ENCODE results near the gene CLDN10.

Gene CLDN10

DNA sequence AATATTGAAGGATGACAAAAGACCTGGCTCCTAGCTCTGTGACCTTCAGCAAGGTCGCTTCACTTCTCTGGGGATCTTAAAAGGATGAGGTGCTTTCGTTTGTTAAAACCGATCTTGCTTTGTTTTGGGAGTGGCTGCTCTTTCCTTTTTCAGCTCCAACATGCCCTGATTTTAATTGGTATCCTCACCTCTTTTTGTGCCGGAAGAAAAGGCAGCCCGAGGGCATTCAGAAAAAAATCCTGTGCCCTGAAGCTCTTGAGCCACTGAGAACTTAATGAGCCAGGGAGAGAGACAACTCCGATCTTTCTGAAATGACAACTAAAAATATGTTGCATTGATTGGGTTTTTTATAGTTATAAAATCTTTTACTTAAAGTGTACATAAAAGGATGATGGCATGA lies 19.4 kb downstream of the CLDN10 start:
- Histone ChIP-seq H2AFZ (ENCODE audit: low read length) (no peak overlapping the region), H3K27me3 (ENCODE audit: control insufficient read depth in 3 of 3, insufficient read depth in 3 of 3, low read depth in 1 of 3, low read length in 3 of 3) (no peaks in the 10 kb centered on the region), H4K91ac (ENCODE audit: low read depth, low read length, poor library complexity) (no peak overlapping the region), H3K4ac (ENCODE audit: low read length) (no peak overlapping the region), H3K27ac (replicated peaks; ENCODE audit: low read length) (no peak overlapping the region), H3K18ac (ENCODE audit: low read length) (no peak overlapping the region), H2BK5ac (ENCODE audit: low read length) (no peak overlapping the region), H2AK5ac (ENCODE audit: low read depth, low read length) (no peak overlapping the region), H3K14ac (ENCODE audit: low read length) (no peak overlapping the region), H4K8ac (ENCODE audit: low read depth, low read length) (no peak overlapping the region), H2BK15ac (ENCODE audit: low read length) (no peak overlapping the region), H3K79me1 (ENCODE audit: low read depth, low read length) (no peaks in the 10 kb centered on the region), H2BK12ac (ENCODE audit: low read length) (no peak overlapping the region), H2BK120ac (ENCODE audit: low read depth, low read length) (no peak overlapping the region), H3K4me3 (ENCODE audit: low read length in 2 of 2) (no peak overlapping the region), H3K36me3 (replicated peaks in 1 of 2; ENCODE audit: control insufficient read depth in 2 of 2, insufficient read depth in 2 of 2, low read length in 2 of 2) (peaks cover 0 to 18% of the 10 kb centered on the region in 2 donors), H3K9ac (ENCODE audit: low read depth, low read length, poor library complexity) (no peak overlapping the region), H3K4me1 (ENCODE audit: control insufficient read depth in 2 of 2, insufficient read depth in 1 of 2, low read depth in 1 of 2, low read length in 2 of 2) (peaks cover 0 to 10% of the 10 kb centered on the region in 2 donors), H3K9me3 (replicated peaks in 1 of 2; ENCODE audit: control insufficient read depth in 2 of 2, insufficient read depth in 1 of 2, low read depth in 1 of 2, low read length in 2 of 2) (no peaks in the 10 kb centered on the region), H3K4me2 (ENCODE audit: insufficient read depth, low read length, poor library complexity, severe bottlenecking) (no peak overlapping the region), H3K23ac (ENCODE audit: low read depth, low read length, poor library complexity) (no peak overlapping the region)
- no peak for DNase-seq (ENCODE audit: low spot score)
- WGBS, 2 donors (ENCODE audit: extremely low coverage in 2 of 2, insufficient read length in 2 of 2, insufficient replicate concordance in 1 of 2) = no CpG with 5 or more reads among the region's 6 CpGs

DNA sequence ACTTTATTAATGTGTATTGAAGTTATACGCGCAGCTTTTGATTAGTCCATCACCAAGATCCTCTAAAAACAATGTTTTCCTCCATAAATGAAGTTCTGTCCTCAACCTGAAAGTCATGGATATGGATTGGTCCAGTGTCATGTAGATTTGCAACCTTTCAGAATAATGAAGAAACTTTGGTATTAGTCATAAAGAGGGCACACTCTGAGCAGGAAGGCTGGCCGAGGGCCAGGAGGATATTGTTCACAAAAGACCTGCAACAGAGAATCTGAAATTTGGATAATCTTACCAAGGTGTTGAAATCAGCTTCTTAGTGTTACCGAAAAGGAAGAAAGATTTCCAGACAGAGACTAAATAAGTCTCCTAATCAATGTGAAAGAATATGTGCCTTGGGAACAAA lies 20.7 kb downstream of the CLDN10 start:
- Histone ChIP-seq H3K4me1 (ENCODE audit: control insufficient read depth in 2 of 2, insufficient read depth in 1 of 2, low read depth in 1 of 2, low read length in 2 of 2) (peaks cover 0 to 10% of the 10 kb centered on the region in 2 donors), H3K27ac (replicated peaks; ENCODE audit: low read length) (no peak overlapping the region), H2BK5ac (ENCODE audit: low read length) (no peak overlapping the region), H3K36me3 (replicated peaks in 1 of 2; ENCODE audit: control insufficient read depth in 2 of 2, insufficient read depth in 2 of 2, low read length in 2 of 2) (peaks cover 0 to 30% of the 10 kb centered on the region in 2 donors), H3K23ac (ENCODE audit: low read depth, low read length, poor library complexity) (no peak overlapping the region), H3K27me3 (ENCODE audit: control insufficient read depth in 3 of 3, insufficient read depth in 3 of 3, low read depth in 1 of 3, low read length in 3 of 3) (no peaks in the 10 kb centered on the region), H2BK15ac (ENCODE audit: low read length) (no peak overlapping the region), H3K9ac (ENCODE audit: low read depth, low read length, poor library complexity) (no peak overlapping the region), H4K91ac (ENCODE audit: low read depth, low read length, poor library complexity) (no peak overlapping the region), H3K9me3 (replicated peaks in 1 of 2; ENCODE audit: control insufficient read depth in 2 of 2, insufficient read depth in 1 of 2, low read depth in 1 of 2, low read length in 2 of 2) (no peaks in the 10 kb centered on the region), H3K4me3 (ENCODE audit: low read length in 2 of 2) (no peak overlapping the region), H2BK120ac (ENCODE audit: low read depth, low read length) (no peak overlapping the region), H2AK5ac (ENCODE audit: low read depth, low read length) (no peak overlapping the region), H3K4ac (ENCODE audit: low read length) (no peak overlapping the region), H2AFZ (ENCODE audit: low read length) (no peak overlapping the region), H2BK12ac (ENCODE audit: low read length) (no peak overlapping the region), H3K18ac (ENCODE audit: low read length) (no peak overlapping the region), H4K8ac (ENCODE audit: low read depth, low read length) (no peak overlapping the region), H3K4me2 (ENCODE audit: insufficient read depth, low read length, poor library complexity, severe bottlenecking) (no peak overlapping the region), H3K14ac (ENCODE audit: low read length) (no peak overlapping the region), H3K79me1 (ENCODE audit: low read depth, low read length) (no peaks in the 10 kb centered on the region)
- no CpG with 5 or more reads among the region's 4 CpGs for WGBS, 2 donors (ENCODE audit: extremely low coverage in 2 of 2, insufficient read length in 2 of 2, insufficient replicate concordance in 1 of 2)
- no peak for DNase-seq (ENCODE audit: low spot score)

DNA sequence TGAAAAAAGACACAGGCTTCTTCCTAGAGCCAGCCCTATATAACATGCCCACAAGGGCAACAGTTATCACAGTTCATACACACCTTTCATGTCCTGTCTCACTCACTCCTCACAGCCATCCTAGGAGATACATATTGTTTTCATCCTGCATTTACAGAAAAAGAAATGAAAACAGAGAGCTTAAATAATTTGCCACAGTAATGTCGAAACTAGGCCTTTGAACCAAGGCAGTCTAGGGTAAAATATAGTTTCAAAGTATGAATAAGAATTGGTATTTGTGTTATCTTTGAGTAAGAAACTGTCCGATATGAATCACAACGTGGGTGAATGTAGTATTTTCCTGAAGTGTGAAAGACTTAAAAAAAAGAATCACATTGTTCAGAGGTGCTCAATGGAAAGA lies 26.8 kb downstream of the CLDN10 start:
- Histone ChIP-seq H2BK15ac (ENCODE audit: low read length) (no peak overlapping the region), H3K4ac (ENCODE audit: low read length) (no peak overlapping the region), H3K14ac (ENCODE audit: low read length) (no peak overlapping the region), H3K79me1 (ENCODE audit: low read depth, low read length) (no peaks in the 10 kb centered on the region), H4K91ac (ENCODE audit: low read depth, low read length, poor library complexity) (no peak overlapping the region), H2AK5ac (ENCODE audit: low read depth, low read length) (no peak overlapping the region), H3K4me2 (ENCODE audit: insufficient read depth, low read length, poor library complexity, severe bottlenecking) (no peak overlapping the region), H3K4me1 (ENCODE audit: control insufficient read depth in 2 of 2, insufficient read depth in 1 of 2, low read depth in 1 of 2, low read length in 2 of 2) (no peaks in the 10 kb centered on the region), H3K18ac (ENCODE audit: low read length) (no peak overlapping the region), H2AFZ (ENCODE audit: low read length) (no peak overlapping the region), H3K27me3 (ENCODE audit: control insufficient read depth in 3 of 3, insufficient read depth in 3 of 3, low read depth in 1 of 3, low read length in 3 of 3) (no peaks in the 10 kb centered on the region), H3K9me3 (replicated peaks in 1 of 2; ENCODE audit: control insufficient read depth in 2 of 2, insufficient read depth in 1 of 2, low read depth in 1 of 2, low read length in 2 of 2) (no peaks in the 10 kb centered on the region), H3K27ac (replicated peaks; ENCODE audit: low read length) (no peak overlapping the region), H4K8ac (ENCODE audit: low read depth, low read length) (no peak overlapping the region), H2BK12ac (ENCODE audit: low read length) (no peak overlapping the region), H3K9ac (ENCODE audit: low read depth, low read length, poor library complexity) (no peak overlapping the region), H2BK120ac (ENCODE audit: low read depth, low read length) (no peak overlapping the region), H3K4me3 (ENCODE audit: low read length in 2 of 2) (no peak overlapping the region), H3K23ac (ENCODE audit: low read depth, low read length, poor library complexity) (no peak overlapping the region), H3K36me3 (replicated peaks in 1 of 2; ENCODE audit: control insufficient read depth in 2 of 2, insufficient read depth in 2 of 2, low read length in 2 of 2) (peaks cover 12 to 88% of the 10 kb centered on the region in 2 donors), H2BK5ac (ENCODE audit: low read length) (no peak overlapping the region)
- no peak for DNase-seq (ENCODE audit: low spot score)
- no CpG with 5 or more reads among the region's 3 CpGs for WGBS, 2 donors (ENCODE audit: extremely low coverage in 2 of 2, insufficient read length in 2 of 2, insufficient replicate concordance in 1 of 2)

DNA sequence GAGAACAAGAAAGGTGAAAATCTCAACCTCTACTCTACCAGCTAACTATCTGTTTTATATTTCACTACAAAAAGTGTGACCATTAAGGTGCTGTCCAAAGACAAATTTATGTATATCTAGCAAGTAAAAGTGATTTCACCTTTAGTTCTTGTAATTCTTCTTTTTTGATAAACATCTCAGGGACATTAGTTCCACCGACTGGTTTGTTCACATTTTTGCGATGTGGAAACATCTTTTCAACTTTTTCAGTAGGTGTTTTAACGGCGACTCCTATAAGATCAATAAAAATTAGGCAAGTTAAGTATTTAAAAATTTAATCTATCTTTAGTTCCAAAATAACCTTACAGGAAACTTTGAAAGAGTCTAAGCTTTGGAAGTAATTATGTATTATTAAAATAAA lies 33.3 kb downstream of the CLDN10 start:
- peaks cover 29 to 97% of the 10 kb centered on the region in 2 donors for H3K36me3 ChIP-seq (replicated peaks in 1 of 2; ENCODE audit: control insufficient read depth in 2 of 2, insufficient read depth in 2 of 2, low read length in 2 of 2)
- WGBS, 2 donors (ENCODE audit: extremely low coverage in 2 of 2, insufficient read length in 2 of 2, insufficient replicate concordance in 1 of 2) = no CpG with 5 or more reads among the region's 4 CpGs

More for the DNA sequence above, 33.3 kb downstream of the CLDN10 start:
- no peak overlapping the region for H3K14ac ChIP-seq (ENCODE audit: low read length)
- no peaks in the 10 kb centered on the region for H3K4me1 ChIP-seq (ENCODE audit: control insufficient read depth in 2 of 2, insufficient read depth in 1 of 2, low read depth in 1 of 2, low read length in 2 of 2)
- H3K27me3 ChIP-seq (ENCODE audit: control insufficient read depth in 3 of 3, insufficient read depth in 3 of 3, low read depth in 1 of 3, low read length in 3 of 3) = no peaks in the 10 kb centered on the region
- H3K79me1 ChIP-seq (ENCODE audit: low read depth, low read length) = no peaks in the 10 kb centered on the region
- no peak overlapping the region for H3K9ac ChIP-seq (ENCODE audit: low read depth, low read length, poor library complexity)
- no peak overlapping the region for H3K27ac ChIP-seq (replicated peaks; ENCODE audit: low read length)
- no peak overlapping the region for H3K4ac ChIP-seq (ENCODE audit: low read length)
- H2BK120ac ChIP-seq (ENCODE audit: low read depth, low read length) = no peak overlapping the region
- H3K23ac ChIP-seq (ENCODE audit: low read depth, low read length, poor library complexity) = no peak overlapping the region
- no peak overlapping the region for H4K91ac ChIP-seq (ENCODE audit: low read depth, low read length, poor library complexity)
- no peak overlapping the region for H2BK12ac ChIP-seq (ENCODE audit: low read length)
- no peak overlapping the region for H2BK15ac ChIP-seq (ENCODE audit: low read length)
- peaks cover 0 to 1% of the 10 kb centered on the region in 2 donors for H3K9me3 ChIP-seq (replicated peaks in 1 of 2; ENCODE audit: control insufficient read depth in 2 of 2, insufficient read depth in 1 of 2, low read depth in 1 of 2, low read length in 2 of 2)
- H2AFZ ChIP-seq (ENCODE audit: low read length) = no peak overlapping the region
- no peak overlapping the region for H3K4me3 ChIP-seq (ENCODE audit: low read length in 2 of 2)
- H2BK5ac ChIP-seq (ENCODE audit: low read length) = no peak overlapping the region
- H2AK5ac ChIP-seq (ENCODE audit: low read depth, low read length) = no peak overlapping the region
- H4K8ac ChIP-seq (ENCODE audit: low read depth, low read length) = no peak overlapping the region
- DNase-seq (ENCODE audit: low spot score) = no peak
- no peak overlapping the region for H3K4me2 ChIP-seq (ENCODE audit: insufficient read depth, low read length, poor library complexity, severe bottlenecking)
- no peak overlapping the region for H3K18ac ChIP-seq (ENCODE audit: low read length)

Measured in neuronal stem cell (in vitro differentiated cells).